Trophoblast cell (in vitro differentiated cells and primary cell): ENCODE results near the gene NPHP4.

Source experiments
- DNase-seq, 2 donors: peaks; one replicate each; pipeline ENCODE4 v3.0.0-alpha.2; 2016
- H2AFZ ChIP-seq: 2 replicates; pipeline ENCODE4 v1.6.1; 2013; ENCODE audit warnings: low read length, moderate library complexity, mild to moderate bottlenecking; ENCODE audit not compliant: insufficient read depth, poor library complexity
- H2AK5ac ChIP-seq: 2 replicates; pipeline ENCODE4 v1.6.1; 2013; ENCODE audit warnings: mild to moderate bottlenecking, low read length
- H2BK120ac ChIP-seq: 2 replicates; pipeline ENCODE4 v1.6.1; 2013; ENCODE audit warnings: low read length, mild to moderate bottlenecking, moderate library complexity; ENCODE audit not compliant: insufficient read depth, poor library complexity
- H2BK12ac ChIP-seq: 2 replicates; pipeline ENCODE4 v1.6.1; 2013; ENCODE audit warnings: mild to moderate bottlenecking, low read length, moderate library complexity
- H2BK5ac ChIP-seq: 2 replicates; pipeline ENCODE4 v1.6.1; 2013; ENCODE audit warnings: low read length, low read depth, moderate library complexity, mild to moderate bottlenecking; ENCODE audit not compliant: poor library complexity
- H3K14ac ChIP-seq: 2 replicates; pipeline ENCODE4 v1.6.1; 2013; ENCODE audit warnings: mild to moderate bottlenecking, low read length
- H3K18ac ChIP-seq: 2 replicates; pipeline ENCODE4 v1.6.1; 2013; ENCODE audit warnings: mild to moderate bottlenecking, low read length
- H3K23ac ChIP-seq: 2 replicates; pipeline ENCODE4 v1.6.1; 2013; ENCODE audit warnings: low read length
- H3K27ac ChIP-seq: 2 replicates; pipeline ENCODE4 v1.5.1; 2013; ENCODE audit warnings: low read depth, mild to moderate bottlenecking, inconsistent platforms, low read length, moderate library complexity
- H3K27me3 ChIP-seq: 2 replicates; pipeline ENCODE4 v1.6.1; 2013; ENCODE audit warnings: inconsistent platforms, mild to moderate bottlenecking, low read length, moderate library complexity; ENCODE audit not compliant: insufficient read depth
- H3K36me3 ChIP-seq, 2 experiments: 1 replicate in 1 of 2; 2 replicates in 1 of 2; pipeline ENCODE4 v1.6.1; 2013; ENCODE audit warnings: low read length in 2 of 2, mild to moderate bottlenecking in 2 of 2, moderate library complexity in 1 of 2; ENCODE audit not compliant: insufficient read depth in 2 of 2, control insufficient read depth in 1 of 2
- H3K4ac ChIP-seq: 2 replicates; pipeline ENCODE4 v1.6.1; 2013; ENCODE audit warnings: low read depth, mild to moderate bottlenecking, low read length, moderate library complexity
- H3K4me1 ChIP-seq, 2 experiments: 1 replicate in 1 of 2; 2 replicates in 1 of 2; pipeline ENCODE4 v1.6.1; 2013; ENCODE audit warnings: low read length in 2 of 2, mild to moderate bottlenecking in 2 of 2, moderate library complexity in 1 of 2; ENCODE audit not compliant: insufficient read depth in 2 of 2, control insufficient read depth in 1 of 2
- H3K4me2 ChIP-seq: 2 replicates; pipeline ENCODE4 v1.6.1; 2013; ENCODE audit warnings: inconsistent platforms, mild to moderate bottlenecking, low read length, moderate library complexity
- H3K4me3 ChIP-seq: 2 replicates; pipeline ENCODE4 v1.5.1; 2013; ENCODE audit warnings: mild to moderate bottlenecking, low read depth, low read length, inconsistent platforms
- H3K79me1 ChIP-seq: one replicate; pipeline ENCODE4 v1.6.1; 2013; ENCODE audit warnings: low read length
- H3K79me2 ChIP-seq: 2 replicates; pipeline ENCODE4 v1.6.1; 2013; ENCODE audit warnings: low read length, mild to moderate bottlenecking; ENCODE audit not compliant: control insufficient read depth, insufficient read depth, poor library complexity
- H3K9ac ChIP-seq: 2 replicates; pipeline ENCODE4 v1.6.1; 2013; ENCODE audit warnings: mild to moderate bottlenecking, low read length
- H3K9me3 ChIP-seq: 2 replicates; pipeline ENCODE4 v1.6.1; 2013; ENCODE audit warnings: low read depth, mild to moderate bottlenecking, control low read depth, inconsistent platforms, low read length; ENCODE audit not compliant: insufficient read depth
- H4K12ac ChIP-seq: 2 replicates; pipeline ENCODE4 v1.6.1; 2013; ENCODE audit warnings: low read depth, mild to moderate bottlenecking, low read length, moderate library complexity
- H4K8ac ChIP-seq: 2 replicates; pipeline ENCODE4 v1.6.1; 2013; ENCODE audit warnings: low read depth, mild to moderate bottlenecking, low read length, moderate library complexity
- H4K91ac ChIP-seq: one replicate; pipeline ENCODE4 v1.6.1; 2013; ENCODE audit warnings: low read depth, mild to moderate bottlenecking, low read length, moderate library complexity
- WGBS: extraction: QIAGEN DNeasy Blood & Tissue Kit; methylation state at CpG from one replicate; pipeline ENCODE4 v1.1.7; 2013; ENCODE audit warnings: missing lambda C conversion rate; ENCODE audit not compliant: insufficient read length, insufficient coverage; ENCODE audit errors: extremely low coverage; 5-methylcytosine and 5-hydroxymethylcytosine counted together

Gene NPHP4

DNA sequence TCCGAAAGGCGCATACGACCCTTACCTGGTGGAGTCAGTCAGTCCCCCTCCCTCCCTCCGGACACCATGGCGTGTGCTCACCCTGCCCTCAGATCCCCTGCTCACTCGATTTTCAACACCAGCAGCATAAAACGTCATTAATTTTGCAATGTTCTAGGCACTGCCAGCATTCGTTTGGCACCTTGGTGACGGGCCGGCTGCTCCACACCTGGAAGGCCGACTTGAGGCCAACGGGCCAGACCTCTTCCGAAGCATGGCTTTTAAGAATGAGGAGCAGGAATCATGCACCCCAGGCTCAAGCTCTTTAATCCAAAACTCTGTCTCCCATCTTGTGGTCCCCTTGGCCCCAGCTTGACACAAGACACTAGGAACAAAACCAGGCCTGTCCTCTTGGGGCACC is 33.1 kb downstream of the NPHP4 start:
- H3K36me3 ChIP-seq, result peaks cover 0 to 2% of the 10 kb centered on the region in 2 experiments
- H3K9me3 ChIP-seq, result no peaks in the 10 kb centered on the region
- no peak overlapping the region for H3K4me3 ChIP-seq
- H3K4me2 ChIP-seq, result no peak overlapping the region
- no peak overlapping the region for H2BK12ac ChIP-seq
- H3K79me1 ChIP-seq, result no peaks in the 10 kb centered on the region
- no peak overlapping the region for H2AFZ ChIP-seq
- no CpG with 5 or more reads among the region's 13 CpGs for WGBS
- H2BK120ac ChIP-seq, result no peak overlapping the region
- H3K4me1 ChIP-seq, result peaks cover 3 to 7% of the 10 kb centered on the region in 2 experiments
- H4K91ac ChIP-seq, result no peak overlapping the region
- H2AK5ac ChIP-seq, result no peak overlapping the region
- H2BK5ac ChIP-seq, result no peak overlapping the region
- no peak for DNase-seq
- H4K8ac ChIP-seq, result no peak overlapping the region
- H3K79me2 ChIP-seq, result no peaks in the 10 kb centered on the region
- no peak overlapping the region for H3K23ac ChIP-seq
- no peak overlapping the region for H4K12ac ChIP-seq
- H3K27ac ChIP-seq, result no peak overlapping the region
- no peak overlapping the region for H3K14ac ChIP-seq
- no peak overlapping the region for H3K18ac ChIP-seq
- H3K9ac ChIP-seq, result no peak overlapping the region
- no peaks in the 10 kb centered on the region for H3K27me3 ChIP-seq
- no peak overlapping the region for H3K4ac ChIP-seq

DNA sequence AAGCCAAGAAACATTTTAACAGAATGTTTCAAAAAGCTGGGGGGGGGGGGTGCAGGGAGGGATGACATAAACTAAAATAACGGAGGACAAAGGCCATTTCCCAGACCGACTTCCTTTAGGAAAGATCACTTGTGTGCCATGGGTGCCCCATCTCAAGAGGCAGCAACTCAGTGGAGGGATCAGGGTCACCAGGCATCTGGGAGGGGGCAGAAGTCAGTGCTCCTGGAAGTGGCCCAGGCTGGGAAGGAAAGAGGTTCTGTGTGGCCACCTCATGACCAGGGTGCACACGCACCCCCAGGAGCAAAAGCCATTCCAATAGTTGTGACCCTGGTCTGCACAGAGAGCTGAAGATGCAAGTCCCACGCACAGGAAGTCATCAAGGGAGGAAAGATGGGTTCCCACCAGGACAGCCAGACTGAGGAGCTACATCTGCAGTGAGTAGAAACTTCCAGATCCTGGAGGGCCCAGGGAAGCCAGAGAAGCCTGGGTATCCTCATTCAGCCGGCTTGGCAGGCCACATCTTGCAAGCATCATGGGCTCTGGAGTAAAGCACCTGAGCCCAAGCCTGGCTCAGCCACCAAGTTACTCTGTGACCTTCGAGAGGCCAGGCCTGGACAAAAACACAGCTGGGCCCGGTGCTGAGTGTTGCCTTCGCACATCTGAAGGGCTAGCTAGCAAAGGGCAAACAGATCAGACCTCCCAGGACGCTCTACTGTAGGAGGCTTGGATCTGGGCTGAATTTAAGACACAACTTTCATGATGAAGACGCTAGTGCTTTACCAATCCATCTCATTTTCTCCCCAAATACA is 36.0 kb downstream of the NPHP4 start:
- no peaks in the 10 kb centered on the region for H3K9me3 ChIP-seq
- H3K27ac ChIP-seq, result no peak overlapping the region
- WGBS, result no CpG with 5 or more reads among the region's 10 CpGs
- no peak overlapping the region for H3K23ac ChIP-seq
- no peaks in the 10 kb centered on the region for H3K27me3 ChIP-seq
- H2BK120ac ChIP-seq, result no peak overlapping the region
- no peak overlapping the region for H3K18ac ChIP-seq
- no peak overlapping the region for H4K12ac ChIP-seq
- no peak overlapping the region for H3K4me3 ChIP-seq
- no peak overlapping the region for H2BK12ac ChIP-seq
- H3K9ac ChIP-seq, result no peak overlapping the region
- no peak overlapping the region for H4K91ac ChIP-seq
- H3K4ac ChIP-seq, result no peak overlapping the region
- H3K79me2 ChIP-seq, result no peaks in the 10 kb centered on the region
- no peak overlapping the region for H2BK5ac ChIP-seq
- no peak overlapping the region for H3K14ac ChIP-seq
- H3K4me2 ChIP-seq, result no peak overlapping the region
- H2AFZ ChIP-seq, result no peak overlapping the region
- H3K36me3 ChIP-seq, result peaks cover 0 to 2% of the 10 kb centered on the region in 2 experiments
- H2AK5ac ChIP-seq, result no peak overlapping the region
- H3K79me1 ChIP-seq, result no peaks in the 10 kb centered on the region
- no peak for DNase-seq
- H4K8ac ChIP-seq, result no peak overlapping the region
- peaks cover 0 to 2% of the 10 kb centered on the region in 2 experiments for H3K4me1 ChIP-seq

DNA sequence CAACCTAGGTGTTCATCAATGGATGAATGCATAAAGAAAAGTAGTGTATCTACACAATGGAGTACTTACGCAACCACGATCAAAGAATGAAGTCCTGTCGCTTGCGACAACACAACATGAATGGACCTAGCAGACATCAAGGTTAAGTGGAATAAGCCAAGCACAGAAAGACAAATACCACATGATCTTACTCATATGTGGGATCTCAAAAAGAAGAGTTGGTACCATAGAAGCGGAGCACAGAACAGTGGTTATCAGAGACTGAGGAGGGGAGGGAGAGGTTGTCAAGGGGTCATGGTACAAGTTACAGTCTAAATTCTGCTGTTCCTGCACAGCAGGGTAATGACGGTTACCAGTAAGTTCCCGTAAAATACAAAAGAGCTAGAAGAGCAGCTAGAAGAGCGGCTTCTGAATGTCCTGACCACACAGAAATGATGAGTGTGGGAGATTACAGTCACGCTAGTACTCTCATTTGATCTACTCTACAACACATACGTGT is 36.7 kb downstream of the NPHP4 start:
- H2BK120ac ChIP-seq, result no peak overlapping the region
- H4K8ac ChIP-seq, result no peak overlapping the region
- peak in 1 of 2 donors; percentile 14 for DNase-seq
- H2BK5ac ChIP-seq, result no peak overlapping the region
- H3K36me3 ChIP-seq, result peaks cover 0 to 2% of the 10 kb centered on the region in 2 experiments
- H3K27ac ChIP-seq, result no peak overlapping the region
- no peaks in the 10 kb centered on the region for H3K9me3 ChIP-seq
- H3K9ac ChIP-seq, result no peak overlapping the region
- H3K4ac ChIP-seq, result no peak overlapping the region
- H3K79me1 ChIP-seq, result no peaks in the 10 kb centered on the region
- WGBS, result no CpG with 5 or more reads among the region's 10 CpGs
- no peak overlapping the region for H4K12ac ChIP-seq
- no peak overlapping the region for H3K14ac ChIP-seq
- H2BK12ac ChIP-seq, result no peak overlapping the region
- H3K23ac ChIP-seq, result no peak overlapping the region
- no peaks in the 10 kb centered on the region for H3K27me3 ChIP-seq
- H2AK5ac ChIP-seq, result no peak overlapping the region
- no peak overlapping the region for H3K4me3 ChIP-seq
- H3K18ac ChIP-seq, result no peak overlapping the region
- peaks cover 0 to 2% of the 10 kb centered on the region in 2 experiments for H3K4me1 ChIP-seq
- H2AFZ ChIP-seq, result no peak overlapping the region
- no peaks in the 10 kb centered on the region for H3K79me2 ChIP-seq
- no peak overlapping the region for H4K91ac ChIP-seq
- no peak overlapping the region for H3K4me2 ChIP-seq

DNA sequence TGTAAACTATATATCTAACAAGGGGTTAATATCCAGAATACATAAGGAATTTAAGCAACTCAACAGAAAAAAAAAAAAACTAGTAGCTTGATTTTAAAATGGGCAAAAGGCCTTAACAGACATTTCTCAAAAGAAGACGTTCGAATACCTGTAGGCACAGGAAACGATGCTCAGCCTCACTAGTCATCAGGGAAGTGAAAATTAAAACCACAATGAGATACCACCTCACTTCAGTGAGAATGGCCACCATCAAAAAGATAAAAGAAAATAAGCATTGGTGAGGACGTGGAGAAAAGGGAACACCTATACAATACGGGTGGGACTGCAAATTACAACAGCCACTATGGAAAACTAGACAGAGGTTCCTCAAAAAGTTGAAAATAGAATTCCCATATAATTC is 37.3 kb downstream of the NPHP4 start:
- Histone ChIP-seq H3K9me3 (no peaks in the 10 kb centered on the region), H2AK5ac (no peak overlapping the region), H3K9ac (no peak overlapping the region), H4K8ac (no peak overlapping the region), H3K4ac (no peak overlapping the region), H3K27ac (no peak overlapping the region), H2AFZ (no peak overlapping the region), H3K4me2 (no peak overlapping the region), H3K27me3 (no peaks in the 10 kb centered on the region), H3K36me3 (peaks cover 0 to under 1% of the 10 kb centered on the region in 2 experiments), H3K23ac (no peak overlapping the region), H2BK5ac (no peak overlapping the region), H3K18ac (no peak overlapping the region), H3K4me1 (peaks cover 0 to 2% of the 10 kb centered on the region in 2 experiments), H3K14ac (no peak overlapping the region), H2BK120ac (no peak overlapping the region), H4K12ac (no peak overlapping the region), H3K79me2 (no peaks in the 10 kb centered on the region), H4K91ac (no peak overlapping the region), H3K79me1 (no peaks in the 10 kb centered on the region), H3K4me3 (no peak overlapping the region), H2BK12ac (no peak overlapping the region)
- no CpG with 5 or more reads among the region's 5 CpGs for WGBS
- no peak for DNase-seq
